ENCODE data around the gene GJA3. TPM values are rescaled to one million over a fixed set of nuclear protein-coding genes. Genes with fewer than 3 reads are reported as not detected.
A peak's percentile ranks its signal among the peaks of the same experiment; 100 is the strongest.

The GJA3 gene
- total and polyA plus RNA-seq, 9 of the 15 experiments (the other 6 are each of a cell fraction or from before 2014, with no cell fraction given) = 0.03 to 0.13 (median 0.04) TPM; not detected in 4

- TF ChIP-seq MGA (IDR thresholded peaks at IDR 0.05) (peak; percentile 71), SREBF2 (CRISPR knock-in tag; IDR thresholded peaks at IDR 0.05) (no peak), CREM (IDR thresholded peaks at IDR 0.05; ENCODE audit: low read depth) (peak; percentile 49; the same call in 1 of the 2 replicates), RBM25 (IDR thresholded peaks at IDR 0.05; ENCODE audit: low read depth, low read length, severe bottlenecking) (no peak), NFE2L1 (tag; IDR thresholded peaks at IDR 0.05; ENCODE audit: borderline replicate concordance, low read depth) (no peak), TEAD4 (IDR thresholded peaks at IDR 0.05; ENCODE audit: low read length) (no peak), TEAD4 (CRISPR knock-in tag; IDR thresholded peaks at IDR 0.05; ENCODE audit: borderline replicate concordance) (no peak), BDP1 (IDR thresholded peaks at IDR 0.05; ENCODE audit: insufficient read depth, insufficient read length) (no peak), DDX20 (tag; IDR thresholded peaks at IDR 0.05; ENCODE audit: low read depth) (no peak), MTA3 (IDR thresholded peaks at IDR 0.05; ENCODE audit: borderline replicate concordance) (no peak), NFE2 (IDR thresholded peaks at IDR 0.05; ENCODE audit: low read depth) (no peak)
- TF ChIP-seq, protein P1, sequence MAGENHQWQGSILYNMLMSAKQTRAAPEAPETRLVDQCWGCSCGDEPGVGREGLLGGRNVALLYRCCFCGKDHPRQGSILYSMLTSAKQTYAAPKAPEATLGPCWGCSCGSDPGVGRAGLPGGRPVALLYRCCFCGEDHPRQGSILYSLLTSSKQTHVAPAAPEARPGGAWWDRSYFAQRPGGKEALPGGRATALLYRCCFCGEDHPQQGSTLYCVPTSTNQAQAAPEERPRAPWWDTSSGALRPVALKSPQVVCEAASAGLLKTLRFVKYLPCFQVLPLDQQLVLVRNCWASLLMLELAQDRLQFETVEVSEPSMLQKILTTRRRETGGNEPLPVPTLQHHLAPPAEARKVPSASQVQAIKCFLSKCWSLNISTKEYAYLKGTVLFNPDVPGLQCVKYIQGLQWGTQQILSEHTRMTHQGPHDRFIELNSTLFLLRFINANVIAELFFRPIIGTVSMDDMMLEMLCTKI (IDR thresholded peaks at IDR 0.05; ENCODE audit: partially characterized antibody) = no peak
- TF ChIP-seq, protein P2, sequence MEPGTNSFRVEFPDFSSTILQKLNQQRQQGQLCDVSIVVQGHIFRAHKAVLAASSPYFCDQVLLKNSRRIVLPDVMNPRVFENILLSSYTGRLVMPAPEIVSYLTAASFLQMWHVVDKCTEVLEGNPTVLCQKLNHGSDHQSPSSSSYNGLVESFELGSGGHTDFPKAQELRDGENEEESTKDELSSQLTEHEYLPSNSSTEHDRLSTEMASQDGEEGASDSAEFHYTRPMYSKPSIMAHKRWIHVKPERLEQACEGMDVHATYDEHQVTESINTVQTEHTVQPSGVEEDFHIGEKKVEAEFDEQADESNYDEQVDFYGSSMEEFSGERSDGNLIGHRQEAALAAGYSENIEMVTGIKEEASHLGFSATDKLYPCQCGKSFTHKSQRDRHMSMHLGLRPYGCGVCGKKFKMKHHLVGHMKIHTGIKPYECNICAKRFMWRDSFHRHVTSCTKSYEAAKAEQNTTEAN (CRISPR knock-in tag; IDR thresholded peaks at IDR 0.05) = no peak
Observed at GRCh38 chr13:20188667-20189553, 28.1 kb upstream of the GJA3 start (continued).
